AG04450 (cell line): ENCODE data around the gene H2AZ2. TPM values are rescaled to one million over a fixed set of nuclear protein-coding genes. Genes with fewer than 3 reads are reported as not detected.

Source experiments
- CTCF ChIA-PET: fragments of 300-600, 350-600 bp; formaldehyde crosslinking; extraction: SDS; loops from one replicate; lab custom pipeline; 2022; ENCODE audit warnings: antibody characterized with exemption, inconsistent platforms; lab: Charles Lee
- POLR2A ChIA-PET: fragments of 350-600 bp; formaldehyde crosslinking; extraction: SDS; loops from one replicate; lab custom pipeline; 2021; ENCODE audit warnings: antibody characterized with exemption, inconsistent platforms; lab: Yijun Ruan, JAX
- DNase-seq: peaks from one replicate; pipeline ENCODE4 v3.0.0-alpha.2; 2011; ENCODE audit warnings: low read depth, low spot score
- H3K27ac ChIP-seq: one replicate; pipeline ENCODE4 v1.5.1; 2012; ENCODE audit warnings: low read depth, low read length, control low read depth
- H3K27me3 ChIP-seq: one replicate; pipeline ENCODE4 v1.6.0; 2012; ENCODE audit warnings: low read length; ENCODE audit not compliant: control insufficient read depth, insufficient read depth
- H3K4me3 ChIP-seq: 2 replicates; pipeline ENCODE4 v1.5.1; 2011; ENCODE audit warnings: mild to moderate bottlenecking, low read depth, low read length, control low read depth
- H3K9me3 ChIP-seq: 2 replicates; pipeline ENCODE4 v1.5.1; 2012; ENCODE audit warnings: low read length; ENCODE audit not compliant: control insufficient read depth, insufficient read depth
- polyA minus RNA-seq: library from RNA; depleted of rRNA, polyadenylated mRNA; stranded (reverse); fragments of >200 nt; gene quantifications from 2 replicates; pipeline ENCODE4 v1.2.3, GENCODE V29; 2011; rRNA and poly(A)+ RNA removed
- polyA plus RNA-seq: library from polyadenylated mRNA; depleted of rRNA; stranded (reverse); fragments of >200 nt; gene quantifications from 2 replicates; pipeline ENCODE4 v1.2.3, GENCODE V29; 2011; rRNA removed
- TF ChIP-seq, protein P1 (sequence below): IDR thresholded peaks from 2 replicates; pipeline ENCODE4 v1.5.1; 2011; ENCODE audit warnings: low read depth, low read length, control low read depth, inconsistent platforms

The H2AZ2 gene
- polyA plus RNA-seq (141 and 164 TPM in 2 replicates), polyA minus RNA-seq (96.0 and 107 TPM in 2 replicates)

DNA sequence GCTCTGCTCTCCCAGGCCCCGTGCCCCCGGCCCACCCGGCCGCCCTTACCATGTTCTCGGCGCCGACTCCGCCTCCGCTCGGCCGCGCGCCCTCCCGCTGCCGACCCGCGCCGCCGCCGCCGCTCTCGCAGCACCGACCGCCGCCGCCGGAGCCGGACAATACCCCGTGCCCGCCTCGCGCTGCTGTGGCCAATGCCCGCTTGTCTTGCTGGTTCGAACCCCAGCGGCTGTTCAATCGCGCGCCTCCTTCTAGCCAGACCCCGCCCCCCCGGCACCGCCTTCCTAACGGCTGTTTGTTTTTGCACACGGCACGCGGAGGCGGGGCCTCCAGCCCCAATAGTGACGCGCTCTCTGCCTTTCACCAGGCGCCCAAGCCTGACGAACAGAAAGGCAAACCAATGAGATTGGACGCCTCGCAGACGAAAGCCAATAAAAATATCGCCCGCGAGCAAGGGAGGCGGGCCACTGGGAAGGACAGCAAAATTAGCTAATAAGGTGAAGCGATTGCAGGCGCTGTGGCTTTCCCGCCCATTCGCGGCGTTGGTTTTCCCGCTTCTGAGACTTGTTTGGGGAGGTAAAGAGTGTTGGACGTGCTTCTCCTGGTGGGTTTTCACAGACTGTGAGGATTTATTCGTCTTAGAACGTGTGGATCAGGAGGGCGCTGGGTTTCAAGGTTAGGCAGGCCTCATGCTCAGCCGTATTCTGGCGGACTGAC, at the start of gene H2AZ2:
Gene H2AZ2, minus strand, starts transcription at position 168 of the 715 bp plus-strand sequence. Its CDS starts 116 bp downstream, at position 52.
- no peaks in the 10 kb centered on the region for H3K27me3 ChIP-seq
- POLR2A ChIA-PET, result interaction anchor here (0.6 to 1.9 kb wide), 14 partner anchors 19 to 274 kb away, joined by 3 to 6 read pairs (median 3); partner anchors contain the start of genes DDX56, PURB, TBRG4 and TMED4
- TF ChIP-seq, protein P1, sequence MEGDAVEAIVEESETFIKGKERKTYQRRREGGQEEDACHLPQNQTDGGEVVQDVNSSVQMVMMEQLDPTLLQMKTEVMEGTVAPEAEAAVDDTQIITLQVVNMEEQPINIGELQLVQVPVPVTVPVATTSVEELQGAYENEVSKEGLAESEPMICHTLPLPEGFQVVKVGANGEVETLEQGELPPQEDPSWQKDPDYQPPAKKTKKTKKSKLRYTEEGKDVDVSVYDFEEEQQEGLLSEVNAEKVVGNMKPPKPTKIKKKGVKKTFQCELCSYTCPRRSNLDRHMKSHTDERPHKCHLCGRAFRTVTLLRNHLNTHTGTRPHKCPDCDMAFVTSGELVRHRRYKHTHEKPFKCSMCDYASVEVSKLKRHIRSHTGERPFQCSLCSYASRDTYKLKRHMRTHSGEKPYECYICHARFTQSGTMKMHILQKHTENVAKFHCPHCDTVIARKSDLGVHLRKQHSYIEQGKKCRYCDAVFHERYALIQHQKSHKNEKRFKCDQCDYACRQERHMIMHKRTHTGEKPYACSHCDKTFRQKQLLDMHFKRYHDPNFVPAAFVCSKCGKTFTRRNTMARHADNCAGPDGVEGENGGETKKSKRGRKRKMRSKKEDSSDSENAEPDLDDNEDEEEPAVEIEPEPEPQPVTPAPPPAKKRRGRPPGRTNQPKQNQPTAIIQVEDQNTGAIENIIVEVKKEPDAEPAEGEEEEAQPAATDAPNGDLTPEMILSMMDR, result no peak
- no peaks in the 10 kb centered on the region for H3K9me3 ChIP-seq
- peak within 1 kb of the TSS; percentile 80 for H3K4me3 ChIP-seq
- peak; percentile 99 for DNase-seq
- CTCF ChIA-PET, result interaction anchor here (0.7 to 1.7 kb wide), 9 partner anchors 10 to 288 kb away, joined by 3 to 10 read pairs (median 4); no protein-coding TSS in a partner anchor
- H3K27ac ChIP-seq, result peak within 1 kb of the TSS; percentile 85

- ChIA-PET CTCF (interaction anchor here (0.6 kb wide), 1 partner anchor 1822 kb away, joined by 4 read pairs; no protein-coding TSS in a partner anchor), POLR2A (interaction anchor here (0.7 kb wide), 1 partner anchor 1097 kb away, joined by 5 read pairs; no protein-coding TSS in a partner anchor)
- TF ChIP-seq, protein P1, result no peak
- H3K9me3 ChIP-seq, result no peaks in the 10 kb centered on the region
- H3K27me3 ChIP-seq, result no peaks in the 10 kb centered on the region
- DNase-seq, result no peak
- no peak overlapping the region for H3K4me3 ChIP-seq
- H3K27ac ChIP-seq, result no peak overlapping the region
These were observed 49.4 kb upstream of the H2AZ2 start for GRCh38 chr7:44897309-44897708.

- Histone ChIP-seq H3K27ac (no peak overlapping the region), H3K9me3 (no peaks in the 10 kb centered on the region), H3K27me3 (no peaks in the 10 kb centered on the region), H3K4me3 (no peak overlapping the region)
- DNase-seq, result no peak
- ChIA-PET POLR2A (no interaction called here), CTCF (interaction anchor here (1.1 to 1.4 kb wide), 2 partner anchors 27 to 241 kb away, joined by 3 to 4 read pairs; no protein-coding TSS in a partner anchor)
- TF ChIP-seq, protein P1, result no peak
These were observed 47.1 kb upstream of the H2AZ2 start for GRCh38 chr7:44894888-44895580.

DNA sequence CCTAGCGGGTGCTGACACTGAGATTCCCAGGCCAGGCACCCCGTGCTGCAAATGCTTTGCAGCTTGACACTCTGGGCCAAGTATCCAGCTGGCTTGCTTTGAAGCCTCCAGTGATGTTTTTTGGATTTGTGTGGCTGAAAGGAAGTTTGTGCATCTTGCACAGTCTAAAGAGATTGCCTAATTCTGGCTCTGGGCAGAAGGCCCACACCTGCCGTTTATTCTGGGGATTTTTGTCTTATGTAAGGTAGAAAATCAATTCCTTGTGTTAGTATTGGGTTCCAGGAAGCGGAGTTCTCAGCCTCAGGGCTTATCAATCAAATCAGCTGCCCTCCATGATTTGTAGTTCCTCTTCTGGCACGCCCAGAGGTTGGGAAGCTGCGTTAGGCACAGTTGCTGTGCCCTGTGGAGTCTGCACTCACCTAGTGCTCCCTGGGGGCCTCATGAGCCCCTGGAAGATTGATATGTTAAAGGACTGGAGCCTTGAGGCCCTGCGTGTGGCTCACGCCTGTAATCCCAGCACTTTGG, 45.9 kb upstream of the H2AZ2 start:
- H3K9me3 ChIP-seq, result no peaks in the 10 kb centered on the region
- H3K4me3 ChIP-seq, result no peak overlapping the region
- no peak for DNase-seq
- TF ChIP-seq, protein P1, result no peak
- POLR2A ChIA-PET, result interaction anchor here (1.2 kb wide), 1 partner anchor 8 kb away, joined by 3 read pairs; the partner anchor contains the start of gene PURB
- no peak overlapping the region for H3K27ac ChIP-seq
- CTCF ChIA-PET, result interaction anchor here (0.6 to 0.7 kb wide), 2 partner anchors 290 to 292 kb away, joined by 4 to 6 read pairs; no protein-coding TSS in a partner anchor
- no peaks in the 10 kb centered on the region for H3K27me3 ChIP-seq
